GM19099 (cell line): Measurements from ENCODE around the gene ADAR.

Source experiments
- POLR2A ChIP-seq: IDR thresholded peaks from 3 replicates; pipeline ENCODE4 v1.6.1; 2011; ENCODE audit warnings: low read depth; ENCODE audit not compliant: insufficient read length; ENCODE audit errors: extremely low read depth

Gene ADAR

GRCh38 chr1:154558720-154559465 lies 49.1 kb downstream of the ADAR start:
- peak; percentile 38 for TF ChIP-seq POLR2A

DNA sequence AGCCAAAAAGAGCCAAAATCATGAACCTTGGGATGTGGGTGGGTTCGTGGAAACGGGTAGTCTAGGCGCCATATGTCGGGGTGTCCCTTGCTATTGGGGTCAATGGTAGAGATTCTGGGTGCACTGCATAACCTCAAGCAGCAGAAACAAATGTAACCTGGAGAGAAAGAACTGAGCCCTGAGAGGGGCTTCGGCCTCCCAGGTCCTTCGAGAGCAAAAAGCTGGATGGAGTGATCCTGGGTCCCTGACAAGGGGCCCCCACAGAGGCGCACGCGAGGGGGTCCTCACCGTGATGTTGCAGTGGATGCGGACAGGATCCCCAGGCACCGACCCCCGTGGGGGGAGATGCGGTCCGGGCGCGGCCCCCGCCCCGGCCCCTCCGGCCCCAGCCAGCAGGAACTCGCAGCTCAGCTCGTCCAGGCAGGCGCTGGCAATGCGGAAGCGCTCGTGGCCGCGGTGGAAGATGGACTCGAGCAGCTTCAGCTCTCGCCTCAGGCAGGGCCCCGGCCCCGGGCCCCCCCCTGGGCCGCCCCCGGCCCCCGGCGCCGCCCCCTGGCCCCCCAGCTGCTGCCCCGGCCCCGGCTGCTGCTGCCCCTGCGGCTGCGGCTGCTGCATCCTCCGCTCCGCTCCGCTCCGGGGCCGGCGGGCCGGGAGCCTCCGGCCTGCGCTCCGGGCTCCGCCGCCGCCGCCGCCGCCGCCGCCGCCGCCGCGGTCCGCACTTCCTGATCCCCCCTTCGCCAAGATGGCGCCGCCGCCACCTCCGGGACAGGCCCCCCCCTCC lies 49.9 kb downstream of the ADAR start, which contains the start of gene UBE2Q1:
Gene UBE2Q1, minus strand, starts transcription at position 724 of the 781 bp plus-strand sequence. Its CDS starts 109 bp downstream, at position 615.
- TF ChIP-seq POLR2A: peak; percentile 73

DNA sequence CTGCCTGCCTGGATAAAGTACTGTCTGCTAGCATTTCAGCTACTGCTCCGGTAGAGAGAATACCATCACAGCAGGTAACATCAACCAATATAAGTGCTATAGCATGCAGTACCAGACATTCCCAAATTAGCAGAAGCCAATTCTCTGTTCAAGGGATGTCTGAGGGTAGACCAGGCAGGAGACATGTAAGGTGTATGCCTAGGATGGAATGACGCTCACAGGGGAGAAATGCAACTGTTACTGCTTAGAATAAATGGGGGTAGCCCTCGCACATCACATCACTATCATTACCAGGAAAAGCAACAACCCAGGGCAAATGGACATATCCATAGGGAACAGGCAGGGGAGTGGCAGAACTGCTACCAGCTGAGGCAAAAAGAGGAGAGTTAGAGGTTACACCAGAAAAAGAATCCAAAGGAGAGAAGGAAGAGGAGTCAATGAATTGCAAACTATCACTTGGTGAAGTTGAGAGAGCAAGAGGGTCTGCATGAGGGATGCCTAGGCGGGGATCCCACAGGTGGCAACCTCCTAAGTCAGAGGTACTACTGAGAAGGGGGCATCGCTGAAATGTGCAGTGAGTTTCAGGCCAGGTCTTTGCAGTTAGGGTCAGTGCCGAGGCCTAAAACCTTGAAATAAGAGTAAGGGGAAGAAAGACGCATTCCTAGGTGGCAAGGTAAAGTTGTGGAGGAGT lies 50.6 kb downstream of the ADAR start:
- TF ChIP-seq POLR2A: no peak

- TF ChIP-seq POLR2A: no peak
Measured at GRCh38 chr1:154556422-154556821, 51.6 kb downstream of the ADAR start.

- no peak for TF ChIP-seq POLR2A
Measured at GRCh38 chr1:154553056-154554030, 54.6 kb downstream of the ADAR start.

DNA sequence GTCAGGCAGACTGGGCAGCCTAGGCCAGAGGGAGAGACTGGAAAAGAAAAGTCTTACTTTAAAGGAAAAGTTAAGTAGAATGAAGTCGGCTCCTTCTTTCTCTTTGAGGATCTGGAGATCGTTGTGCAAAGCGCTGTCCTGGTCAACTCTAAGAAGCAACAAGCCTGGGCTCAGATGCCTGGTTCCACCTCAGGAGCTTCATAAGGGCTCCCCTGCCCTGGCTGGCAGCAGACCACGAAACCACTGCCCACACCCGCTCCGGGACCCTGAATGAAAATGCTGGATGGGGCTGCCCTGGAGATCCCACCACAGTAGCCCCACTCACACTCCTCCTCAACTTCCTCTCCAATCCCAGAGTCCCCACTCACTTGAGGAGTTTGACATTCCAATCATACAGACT lies 56.0 kb downstream of the ADAR start:
- TF ChIP-seq POLR2A: no peak

DNA sequence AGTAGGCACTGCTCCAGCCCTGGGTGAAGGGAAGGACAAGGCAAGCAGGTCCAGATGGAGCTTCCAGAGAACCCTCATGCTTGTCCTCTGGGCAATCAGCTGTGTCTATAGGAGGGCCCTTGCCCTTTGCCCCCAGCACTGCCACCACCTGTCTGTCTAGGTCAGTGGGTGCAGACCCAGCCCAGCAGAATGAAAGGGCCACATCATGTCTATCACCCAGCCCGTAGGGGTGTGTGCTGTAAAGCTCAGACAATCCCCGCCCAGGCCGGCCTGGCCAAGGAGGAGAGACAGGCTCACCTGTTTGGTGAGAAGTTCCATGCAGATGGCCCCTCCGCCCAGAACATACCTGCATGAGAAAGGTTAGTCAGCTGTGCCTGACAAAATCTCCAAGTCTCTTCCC lies 56.5 kb downstream of the ADAR start:
- TF ChIP-seq POLR2A: no peak

DNA sequence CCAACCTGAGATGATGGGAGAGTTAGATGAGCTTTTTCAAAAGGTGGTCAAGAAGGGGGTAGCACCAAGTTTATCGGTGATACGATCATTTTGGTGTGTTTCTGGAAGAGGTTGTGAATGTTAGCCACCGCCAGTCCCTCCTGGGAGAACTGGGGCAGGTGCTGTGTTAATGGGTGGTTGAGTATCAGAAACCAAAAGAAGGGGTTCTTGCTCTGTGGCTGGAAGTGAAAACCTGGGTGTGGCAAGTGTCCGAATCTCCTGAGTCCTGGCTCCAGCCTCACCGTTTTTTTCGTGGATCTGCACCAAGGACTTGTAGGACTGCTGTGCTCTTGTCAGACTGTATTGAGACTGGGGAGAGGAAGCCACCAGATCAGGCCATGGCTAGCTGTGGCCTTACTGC lies 57.3 kb downstream of the ADAR start:
- no peak for TF ChIP-seq POLR2A

GRCh38 chr1:154550070-154550469 lies 57.9 kb downstream of the ADAR start:
- TF ChIP-seq POLR2A: no peak

- TF ChIP-seq POLR2A: no peak
Measured at GRCh38 chr1:154549202-154549770, 58.7 kb downstream of the ADAR start.

DNA sequence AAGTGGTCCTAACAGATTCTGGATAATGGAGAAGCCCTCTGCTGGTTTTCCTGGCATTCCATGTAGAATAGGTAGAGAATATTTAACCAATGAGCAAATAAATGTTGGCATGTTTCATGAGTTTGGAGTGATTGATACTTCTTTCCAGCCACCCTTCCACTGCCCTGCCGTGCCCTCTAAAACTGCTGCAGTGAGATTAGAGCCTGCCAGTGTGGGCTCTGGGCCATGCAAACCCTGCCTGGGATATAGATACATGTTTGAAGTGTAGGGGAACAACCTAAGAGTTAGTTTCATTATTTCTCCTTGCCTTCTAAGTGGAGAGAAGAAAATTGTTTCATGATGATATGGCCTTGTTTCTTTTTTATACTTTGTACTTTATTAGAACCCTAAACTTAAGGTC lies 60.0 kb downstream of the ADAR start:
- TF ChIP-seq POLR2A: no peak

DNA sequence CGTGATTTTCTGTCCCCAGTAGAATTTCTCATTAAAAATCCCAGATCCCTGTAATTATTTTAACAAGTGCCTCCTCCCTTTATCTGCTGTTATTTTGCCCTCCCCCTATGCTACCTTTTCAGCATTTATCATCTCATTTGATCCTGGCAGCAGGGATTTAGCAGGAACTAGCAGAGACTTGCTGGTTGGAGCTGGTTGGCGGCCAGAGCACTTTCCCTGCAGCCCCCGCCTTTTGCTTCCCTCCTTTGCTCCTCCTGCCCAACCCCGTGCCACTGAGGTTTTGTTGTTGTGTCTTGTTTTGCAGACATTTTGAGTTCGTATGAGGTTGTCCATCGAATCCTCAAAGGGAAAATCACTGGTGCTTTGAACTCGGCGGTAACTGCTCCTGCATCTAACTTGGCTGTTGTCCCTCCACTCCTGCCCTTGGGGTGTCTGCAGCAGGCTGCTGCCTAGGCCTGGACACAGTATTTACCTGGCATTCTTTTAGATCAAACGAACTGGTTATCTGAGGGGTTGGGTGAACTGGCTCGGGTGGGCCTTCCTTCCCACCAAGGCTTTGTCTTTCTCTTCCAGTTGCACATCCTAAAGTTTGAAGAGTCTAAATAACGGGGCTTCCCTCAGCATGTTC lies 60.8 kb downstream of the ADAR start:
- no peak for TF ChIP-seq POLR2A

GRCh38 chr1:154546264-154547063 lies 61.5 kb downstream of the ADAR start:
- TF ChIP-seq POLR2A: no peak

- TF ChIP-seq POLR2A: no peak
Measured at GRCh38 chr1:154541231-154541630, 66.8 kb downstream of the ADAR start.
